GM12878 (cell line): Measurements from ENCODE around the gene SMIM44. TPM values are rescaled to one million over a fixed set of nuclear protein-coding genes. Genes with fewer than 3 reads are reported as not detected.

Experiments
- ATAC-seq: fragments of 200-7000 bp; cut with Tn5 transposase; 3 replicates; pipeline ENCODE4 v1.9.1; 2020; ENCODE audit warnings: mild to moderate bottlenecking, moderate library complexity
- BruUV-seq: library from RNA; stranded (reverse); fragments of 400-500 nt; replicated peaks from 2 replicates; lab custom pipeline; 2021; lab: Mats Ljungman, UMichigan
- CTCF ChIA-PET: fragments of 300-600 bp; sonication (Branson Sonifier 250); formaldehyde crosslinking; extraction: SDS; loops from one replicate; lab custom pipeline; 2021; ENCODE audit warnings: inconsistent platforms; lab: Yijun Ruan, JAX
- POLR2A ChIA-PET: fragments of 350-600 bp; formaldehyde crosslinking; extraction: SDS; loops from one replicate; lab custom pipeline; 2021; ENCODE audit warnings: inconsistent platforms; lab: Charles Lee
- RAD21 ChIA-PET: fragments of 300-600 bp; sonication (Branson Sonifier 250); formaldehyde crosslinking; loops from one replicate; lab custom pipeline; 2023; ENCODE audit warnings: antibody characterized with exemption; ENCODE audit not compliant: unreplicated experiment; lab: Charles Lee
- SMC1A ChIA-PET: fragments of 300-600 bp; sonication (Branson Sonifier 250); formaldehyde crosslinking; loops from one replicate; lab custom pipeline; 2023; ENCODE audit not compliant: unreplicated experiment, uncharacterized antibody; lab: Charles Lee
- DNase-seq: peaks from one replicate; pipeline ENCODE4 v3.0.0-alpha.2; 2011; ENCODE audit warnings: low read depth, low spot score
- FAIRE-seq: peaks from 3 replicates; lab custom pipeline; 2011; peaks lifted over from hg19 to GRCh38; lab: Jason Lieb, UNC
- H2AFZ ChIP-seq: 2 replicates; pipeline ENCODE4 v1.6.0; 2011; ENCODE audit warnings: low read depth, low read length, control low read depth; ENCODE audit not compliant: control insufficient read depth
- H3K27ac ChIP-seq: 2 replicates; pipeline ENCODE4 v1.5.1; 2011; ENCODE audit warnings: control low read depth; ENCODE audit not compliant: control insufficient read depth, insufficient read depth
- H3K27me3 ChIP-seq, 2 experiments: replicated peaks in 1 of 2; 2 replicates each; pipeline versions ENCODE4 v1.6.0 to v1.6.1; 2011; ENCODE audit warnings: low read length in 1 of 2; ENCODE audit not compliant: control insufficient read depth in 2 of 2, insufficient read depth in 2 of 2
- H3K36me3 ChIP-seq, 2 experiments: 2 replicates each; pipeline ENCODE4 v1.5.1; 2011; ENCODE audit warnings: low read length in 1 of 2; ENCODE audit not compliant: control insufficient read depth in 2 of 2, insufficient read depth in 2 of 2
- H3K4me1 ChIP-seq: 2 replicates; pipeline ENCODE4 v1.6.1; 2011; ENCODE audit warnings: mild to moderate bottlenecking, low read length, moderate library complexity, mixed read lengths; ENCODE audit not compliant: control insufficient read depth, insufficient read depth
- H3K4me2 ChIP-seq: 2 replicates; pipeline ENCODE4 v1.6.0; 2011; ENCODE audit warnings: control low read depth; ENCODE audit not compliant: control insufficient read depth, insufficient read depth
- H3K4me3 ChIP-seq: fragments of 200-600 bp; sonication (generic); 2 replicates; pipeline ENCODE4 v1.5.1; 2016
- H3K79me2 ChIP-seq: 2 replicates; pipeline ENCODE4 v1.6.0; 2011; ENCODE audit warnings: low read length; ENCODE audit not compliant: control insufficient read depth, insufficient read depth
- H3K9ac ChIP-seq: 2 replicates; pipeline ENCODE4 v1.8.0; 2011; ENCODE audit warnings: low read length, control low read depth, mixed read lengths; ENCODE audit not compliant: control insufficient read depth, insufficient read depth
- H3K9me3 ChIP-seq: replicated peaks from 3 replicates; pipeline ENCODE4 v1.5.1; 2011; ENCODE audit warnings: mild to moderate bottlenecking, low read length; ENCODE audit not compliant: control insufficient read depth, insufficient read depth
- H4K20me1 ChIP-seq: 2 replicates; pipeline ENCODE4 v1.6.0; 2011; ENCODE audit not compliant: control insufficient read depth, insufficient read depth
- EGR1 ChIP-seq, 2 experiments: IDR thresholded peaks; 1 replicate in 1 of 2; 2 replicates in 1 of 2; pipeline ENCODE4 v1.6.1; 2011 to 2012; ENCODE audit warnings: low read depth in 2 of 2, low read length in 2 of 2, borderline replicate concordance in 1 of 2, mild to moderate bottlenecking in 1 of 2, moderate library complexity in 1 of 2
- EP300 ChIP-seq, 2 experiments: fragments of 150-350 bp in 1 of 2; IDR thresholded peaks; 2 replicates each; pipeline ENCODE4 v1.6.1; 2011 to 2012; ENCODE audit warnings: low read depth in 2 of 2, low read length in 2 of 2, borderline replicate concordance in 1 of 2, improper control_type of control experiment in 1 of 2, inconsistent platforms in 1 of 2; ENCODE audit not compliant: control insufficient read depth in 1 of 2
- NBN ChIP-seq: fragments of 450-650 bp; IDR thresholded peaks from 2 replicates; pipeline ENCODE4 v1.6.1; 2016
- NFYA ChIP-seq: IDR thresholded peaks from 2 replicates; pipeline ENCODE4 v1.6.1; 2011; ENCODE audit warnings: low read depth, mild to moderate bottlenecking, low read length, improper control_type of control experiment, borderline replicate concordance
- POLR2A ChIP-seq: IDR thresholded peaks from 2 replicates; pipeline ENCODE4 v1.6.1; 2011; ENCODE audit warnings: low read depth, mild to moderate bottlenecking, low read length
- SIN3A ChIP-seq: IDR thresholded peaks from 2 replicates; pipeline ENCODE4 v1.6.1; 2012; ENCODE audit warnings: low read depth, low read length, improper control_type of control experiment
- SRF ChIP-seq, 2 experiments: IDR thresholded peaks; 2 replicates each; pipeline ENCODE4 v1.6.1; 2011; ENCODE audit warnings: low read depth in 2 of 2, low read length in 2 of 2, mild to moderate bottlenecking in 1 of 2, moderate library complexity in 1 of 2
- SUPT20H ChIP-seq: IDR thresholded peaks from 2 replicates; pipeline ENCODE4 v1.6.1; 2011; ENCODE audit warnings: low read depth, mild to moderate bottlenecking, low read length, moderate library complexity, borderline replicate concordance; ENCODE audit not compliant: control insufficient read depth
- WGBS: methylation state at CpG from one replicate; pipeline ENCODE4 v1.1.6; 2016; ENCODE audit warnings: low lambda C conversion rate; ENCODE audit not compliant: insufficient replicate concordance, insufficient coverage; ENCODE audit errors: missing lambda C conversion rate; 5-methylcytosine and 5-hydroxymethylcytosine counted together
- in situ Hi-C: fragments of 300-500 bp; cut with MboI; formaldehyde crosslinking; loops from 9 replicates; pipeline ENCODE4 v1.14.3; 2018; ENCODE audit warnings: mixed read lengths
- intact Hi-C: fragments of 100-400 bp; cut with micrococcal nuclease; formaldehyde crosslinking; loops from one replicate; pipeline ENCODE4 v1.14.2; 2022; ENCODE audit not compliant: unreplicated experiment
- polyA plus RNA-seq, 11 experiments: library from polyadenylated mRNA; depleted of rRNA in 4 of 11; unstranded in 6 of 11; stranded (reverse) in 5 of 11; fragments of >200 nt; fragmentation: Nextera tagmentation in 4 of 11; fragmentation: Illumina TruSeq in 1 of 11; extraction: Ambion mirVana in 4 of 11; extraction: Trizol in 1 of 11; gene quantifications; 1 replicate in 1 of 11; 2 replicates in 10 of 11; pipeline versions ENCODE4 v1.2.1 to v1.2.3, GENCODE V29; 2011 to 2016; ENCODE audit warnings: inconsistent platforms in 2 of 11, missing spikeins in 2 of 11, low read depth in 1 of 11
- total RNA-seq, 4 experiments: library from RNA; depleted of rRNA in 3 of 4; stranded (reverse); fragments of >200 nt in 3 of 4; fragmentation: Illumina TruSeq in 1 of 4; extraction: Trizol in 1 of 4; gene quantifications; 2 replicates each; pipeline versions ENCODE4 v1.2.1 to v1.2.3, GENCODE V29; 2013 to 2021
- TF ChIP-seq, protein P1 (sequence below), 3 experiments: IDR thresholded peaks in 2 of 3; conservative IDR thresholded peaks in 1 of 3; 2 replicates each; pipeline ENCODE4 v1.5.1; 2011; ENCODE audit warnings: low read depth in 3 of 3, low read length in 3 of 3, mild to moderate bottlenecking in 3 of 3, control low read depth in 2 of 3, moderate library complexity in 2 of 3, inconsistent platforms in 1 of 3, mixed read lengths in 1 of 3; ENCODE audit not compliant: control insufficient read depth in 2 of 3, insufficient read depth in 1 of 3; ENCODE audit errors: extremely low read depth in 1 of 3
- TF ChIP-seq, protein P2 (sequence below): IDR thresholded peaks from 2 replicates; pipeline ENCODE4 v1.6.1; 2011; ENCODE audit warnings: low read depth, low read length, improper control_type of control experiment, borderline replicate concordance
- TF ChIP-seq, protein P3 (sequence below): fragments of 450-650 bp; IDR thresholded peaks from 2 replicates; pipeline ENCODE4 v1.6.1; 2014; ENCODE audit warnings: mild to moderate bottlenecking
- TF ChIP-seq, protein P4 (sequence below): fragments of 450-650 bp; IDR thresholded peaks from 2 replicates; pipeline ENCODE4 v1.6.1; 2017; ENCODE audit warnings: mild to moderate bottlenecking, moderate library complexity

The SMIM44 gene
- total and polyA plus RNA-seq, 10 of the 15 experiments (the other 5 are each of a cell fraction or from before 2014, with no cell fraction given) = not detected

DNA sequence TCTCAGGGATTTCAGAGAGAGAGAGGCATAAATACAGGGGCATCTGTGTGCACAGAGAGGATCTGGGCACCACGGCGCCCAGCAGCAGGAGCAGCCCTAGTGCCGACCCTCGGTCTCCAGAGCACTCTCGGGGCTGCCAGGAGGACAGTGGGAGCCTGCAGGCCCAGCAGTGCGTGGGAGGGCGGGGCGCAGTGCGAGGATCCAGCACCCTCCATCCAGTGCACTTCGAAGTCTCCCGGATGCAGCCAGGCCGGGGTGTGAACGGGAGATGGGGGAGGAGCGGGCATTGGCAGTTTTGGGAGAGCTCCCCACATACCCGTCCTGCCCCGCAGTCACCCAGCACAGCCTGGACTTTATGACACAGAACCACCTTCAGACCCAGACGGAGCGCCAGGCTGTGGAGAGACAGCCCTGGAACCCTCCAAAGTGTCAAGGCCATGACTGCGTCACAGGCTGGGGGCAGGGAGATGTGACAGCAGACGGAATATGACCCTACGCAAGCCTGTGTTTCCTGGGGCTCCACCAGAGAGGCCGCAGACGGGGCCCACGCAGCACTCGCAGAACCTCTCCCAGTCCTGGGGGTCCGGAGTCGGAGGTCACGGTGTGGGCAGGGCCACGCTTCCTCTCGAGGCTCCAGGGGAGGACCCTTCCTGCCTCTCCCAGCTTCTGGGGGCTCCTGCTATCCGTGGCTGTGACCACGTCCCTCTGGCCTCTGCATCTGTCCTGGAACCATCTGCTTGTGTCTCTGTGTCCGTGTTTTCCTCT lies 41.0 kb upstream of the SMIM44 start:
- no TSS peak for BruUV-seq
- SMC1A ChIA-PET = no interaction called here
- in situ Hi-C loops = no loop called here
- intact Hi-C loops = no loop called here
- POLR2A ChIA-PET = no interaction called here
- Histone ChIP-seq H3K27me3 (no peaks in the 10 kb centered on the region), H3K4me1 (no peaks in the 10 kb centered on the region), H3K27ac (no peak overlapping the region), H3K36me3 (peaks cover 5 to 42% of the 10 kb centered on the region in 2 experiments; a peak in 3 of 4 replicates), H3K4me3 (no peak overlapping the region), H3K9ac (no peak overlapping the region), H2AFZ (no peak overlapping the region), H3K79me2 (peaks cover 2% of the 10 kb centered on the region), H4K20me1 (no peaks in the 10 kb centered on the region), H3K9me3 (no peaks in the 10 kb centered on the region), H3K4me2 (no peak overlapping the region)
- RAD21 ChIA-PET = no interaction called here
- DNase-seq = no peak
- CTCF ChIA-PET = no interaction called here
- WGBS = 84% methylated on average over 33 of the region's 33 CpGs
- ATAC-seq = no peak
- FAIRE-seq = no peak
- no peak for TF ChIP-seq SRF (IDR thresholded peaks at IDR 0.05; ENCODE audit: low read depth in 2 of 2, low read length in 2 of 2)
- TF ChIP-seq, protein P1, sequence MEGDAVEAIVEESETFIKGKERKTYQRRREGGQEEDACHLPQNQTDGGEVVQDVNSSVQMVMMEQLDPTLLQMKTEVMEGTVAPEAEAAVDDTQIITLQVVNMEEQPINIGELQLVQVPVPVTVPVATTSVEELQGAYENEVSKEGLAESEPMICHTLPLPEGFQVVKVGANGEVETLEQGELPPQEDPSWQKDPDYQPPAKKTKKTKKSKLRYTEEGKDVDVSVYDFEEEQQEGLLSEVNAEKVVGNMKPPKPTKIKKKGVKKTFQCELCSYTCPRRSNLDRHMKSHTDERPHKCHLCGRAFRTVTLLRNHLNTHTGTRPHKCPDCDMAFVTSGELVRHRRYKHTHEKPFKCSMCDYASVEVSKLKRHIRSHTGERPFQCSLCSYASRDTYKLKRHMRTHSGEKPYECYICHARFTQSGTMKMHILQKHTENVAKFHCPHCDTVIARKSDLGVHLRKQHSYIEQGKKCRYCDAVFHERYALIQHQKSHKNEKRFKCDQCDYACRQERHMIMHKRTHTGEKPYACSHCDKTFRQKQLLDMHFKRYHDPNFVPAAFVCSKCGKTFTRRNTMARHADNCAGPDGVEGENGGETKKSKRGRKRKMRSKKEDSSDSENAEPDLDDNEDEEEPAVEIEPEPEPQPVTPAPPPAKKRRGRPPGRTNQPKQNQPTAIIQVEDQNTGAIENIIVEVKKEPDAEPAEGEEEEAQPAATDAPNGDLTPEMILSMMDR (IDR thresholded peaks at IDR 0.05 in 2 of 3, conservative IDR thresholded peaks at IDR 0.05 in 1 of 3; ENCODE audit: control insufficient read depth in 2 of 3, extremely low read depth in 1 of 3, insufficient read depth in 1 of 3, low read depth in 3 of 3, low read length in 3 of 3) = no peak
- TF ChIP-seq, protein P2, sequence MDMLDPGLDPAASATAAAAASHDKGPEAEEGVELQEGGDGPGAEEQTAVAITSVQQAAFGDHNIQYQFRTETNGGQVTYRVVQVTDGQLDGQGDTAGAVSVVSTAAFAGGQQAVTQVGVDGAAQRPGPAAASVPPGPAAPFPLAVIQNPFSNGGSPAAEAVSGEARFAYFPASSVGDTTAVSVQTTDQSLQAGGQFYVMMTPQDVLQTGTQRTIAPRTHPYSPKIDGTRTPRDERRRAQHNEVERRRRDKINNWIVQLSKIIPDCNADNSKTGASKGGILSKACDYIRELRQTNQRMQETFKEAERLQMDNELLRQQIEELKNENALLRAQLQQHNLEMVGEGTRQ = no peak
- TF ChIP-seq NBN = no peak
- TF ChIP-seq, protein P3, sequence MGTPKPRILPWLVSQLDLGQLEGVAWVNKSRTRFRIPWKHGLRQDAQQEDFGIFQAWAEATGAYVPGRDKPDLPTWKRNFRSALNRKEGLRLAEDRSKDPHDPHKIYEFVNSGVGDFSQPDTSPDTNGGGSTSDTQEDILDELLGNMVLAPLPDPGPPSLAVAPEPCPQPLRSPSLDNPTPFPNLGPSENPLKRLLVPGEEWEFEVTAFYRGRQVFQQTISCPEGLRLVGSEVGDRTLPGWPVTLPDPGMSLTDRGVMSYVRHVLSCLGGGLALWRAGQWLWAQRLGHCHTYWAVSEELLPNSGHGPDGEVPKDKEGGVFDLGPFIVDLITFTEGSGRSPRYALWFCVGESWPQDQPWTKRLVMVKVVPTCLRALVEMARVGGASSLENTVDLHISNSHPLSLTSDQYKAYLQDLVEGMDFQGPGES = no peak
- no peak for TF ChIP-seq SIN3A
- TF ChIP-seq POLR2A = no peak
- TF ChIP-seq, protein P4, sequence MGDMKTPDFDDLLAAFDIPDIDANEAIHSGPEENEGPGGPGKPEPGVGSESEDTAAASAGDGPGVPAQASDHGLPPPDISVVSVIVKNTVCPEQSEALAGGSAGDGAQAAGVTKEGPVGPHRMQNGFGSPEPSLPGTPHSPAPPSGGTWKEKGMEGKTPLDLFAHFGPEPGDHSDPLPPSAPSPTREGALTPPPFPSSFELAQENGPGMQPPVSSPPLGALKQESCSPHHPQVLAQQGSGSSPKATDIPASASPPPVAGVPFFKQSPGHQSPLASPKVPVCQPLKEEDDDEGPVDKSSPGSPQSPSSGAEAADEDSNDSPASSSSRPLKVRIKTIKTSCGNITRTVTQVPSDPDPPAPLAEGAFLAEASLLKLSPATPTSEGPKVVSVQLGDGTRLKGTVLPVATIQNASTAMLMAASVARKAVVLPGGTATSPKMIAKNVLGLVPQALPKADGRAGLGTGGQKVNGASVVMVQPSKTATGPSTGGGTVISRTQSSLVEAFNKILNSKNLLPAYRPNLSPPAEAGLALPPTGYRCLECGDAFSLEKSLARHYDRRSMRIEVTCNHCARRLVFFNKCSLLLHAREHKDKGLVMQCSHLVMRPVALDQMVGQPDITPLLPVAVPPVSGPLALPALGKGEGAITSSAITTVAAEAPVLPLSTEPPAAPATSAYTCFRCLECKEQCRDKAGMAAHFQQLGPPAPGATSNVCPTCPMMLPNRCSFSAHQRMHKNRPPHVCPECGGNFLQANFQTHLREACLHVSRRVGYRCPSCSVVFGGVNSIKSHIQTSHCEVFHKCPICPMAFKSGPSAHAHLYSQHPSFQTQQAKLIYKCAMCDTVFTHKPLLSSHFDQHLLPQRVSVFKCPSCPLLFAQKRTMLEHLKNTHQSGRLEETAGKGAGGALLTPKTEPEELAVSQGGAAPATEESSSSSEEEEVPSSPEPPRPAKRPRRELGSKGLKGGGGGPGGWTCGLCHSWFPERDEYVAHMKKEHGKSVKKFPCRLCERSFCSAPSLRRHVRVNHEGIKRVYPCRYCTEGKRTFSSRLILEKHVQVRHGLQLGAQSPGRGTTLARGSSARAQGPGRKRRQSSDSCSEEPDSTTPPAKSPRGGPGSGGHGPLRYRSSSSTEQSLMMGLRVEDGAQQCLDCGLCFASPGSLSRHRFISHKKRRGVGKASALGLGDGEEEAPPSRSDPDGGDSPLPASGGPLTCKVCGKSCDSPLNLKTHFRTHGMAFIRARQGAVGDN = no peak
- no peak for TF ChIP-seq EGR1 (IDR thresholded peaks at IDR 0.05; ENCODE audit: borderline replicate concordance in 1 of 2, low read depth in 2 of 2, low read length in 2 of 2)
- TF ChIP-seq EP300 (IDR thresholded peaks at IDR 0.05; ENCODE audit: borderline replicate concordance in 1 of 2, control insufficient read depth in 1 of 2, low read depth in 2 of 2, low read length in 2 of 2) = no peak
- no peak for TF ChIP-seq NFYA
- TF ChIP-seq SUPT20H = no peak
